ENCODE measurements around the gene PRSS57.
A peak's percentile ranks its signal among the peaks of the same experiment; 100 is the strongest.

The PRSS57 gene

GRCh38 chr19:652467-653389 is 42.5 kb downstream of the PRSS57 start:
- no peak for DNase-seq (ENCODE audit: low read depth, low spot score)

- no peak for DNase-seq (ENCODE audit: low read depth, low spot score)
Observed at GRCh38 chr19:651991-652390, 43.3 kb downstream of the PRSS57 start.

DNA sequence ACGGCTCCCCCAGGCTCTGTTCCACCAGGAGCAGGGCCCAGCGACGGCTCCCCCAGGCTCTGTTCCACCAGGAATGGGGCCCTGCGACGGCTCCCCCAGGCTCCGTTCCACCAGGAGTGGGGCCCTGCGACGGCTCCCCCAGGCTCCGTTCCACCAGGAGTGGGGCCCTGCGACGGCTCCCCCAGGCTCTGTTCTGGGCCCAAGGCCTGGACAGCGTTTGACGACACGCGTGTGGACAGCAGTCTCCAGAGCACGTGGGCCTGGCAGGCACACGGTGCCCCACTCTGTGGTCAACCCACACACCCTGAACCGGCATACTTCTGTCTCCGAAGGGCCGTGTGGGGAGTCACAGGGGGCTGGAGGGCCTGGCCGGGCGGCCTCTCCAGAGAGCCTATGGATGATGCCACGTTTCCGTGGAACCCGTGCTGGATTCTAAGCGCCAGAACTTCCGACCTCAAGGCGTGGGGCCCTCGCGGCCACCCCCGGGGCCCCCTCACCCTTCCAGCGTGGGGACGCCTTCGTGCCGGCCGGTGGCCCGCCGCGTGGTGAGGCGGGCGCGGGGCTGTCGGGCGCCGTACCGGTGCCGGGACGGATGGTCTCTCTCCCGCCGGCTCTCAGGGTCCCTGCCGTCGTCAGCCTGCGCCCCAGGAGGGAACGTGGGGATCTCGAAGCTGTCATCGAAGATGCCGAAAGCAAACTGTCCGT is 44.0 kb downstream of the PRSS57 start:
- DNase-seq (ENCODE audit: low read depth, low spot score): no peak

- no peak for DNase-seq (ENCODE audit: low read depth, low spot score)
Observed at GRCh38 chr19:650121-650520, 45.1 kb downstream of the PRSS57 start.

DNA sequence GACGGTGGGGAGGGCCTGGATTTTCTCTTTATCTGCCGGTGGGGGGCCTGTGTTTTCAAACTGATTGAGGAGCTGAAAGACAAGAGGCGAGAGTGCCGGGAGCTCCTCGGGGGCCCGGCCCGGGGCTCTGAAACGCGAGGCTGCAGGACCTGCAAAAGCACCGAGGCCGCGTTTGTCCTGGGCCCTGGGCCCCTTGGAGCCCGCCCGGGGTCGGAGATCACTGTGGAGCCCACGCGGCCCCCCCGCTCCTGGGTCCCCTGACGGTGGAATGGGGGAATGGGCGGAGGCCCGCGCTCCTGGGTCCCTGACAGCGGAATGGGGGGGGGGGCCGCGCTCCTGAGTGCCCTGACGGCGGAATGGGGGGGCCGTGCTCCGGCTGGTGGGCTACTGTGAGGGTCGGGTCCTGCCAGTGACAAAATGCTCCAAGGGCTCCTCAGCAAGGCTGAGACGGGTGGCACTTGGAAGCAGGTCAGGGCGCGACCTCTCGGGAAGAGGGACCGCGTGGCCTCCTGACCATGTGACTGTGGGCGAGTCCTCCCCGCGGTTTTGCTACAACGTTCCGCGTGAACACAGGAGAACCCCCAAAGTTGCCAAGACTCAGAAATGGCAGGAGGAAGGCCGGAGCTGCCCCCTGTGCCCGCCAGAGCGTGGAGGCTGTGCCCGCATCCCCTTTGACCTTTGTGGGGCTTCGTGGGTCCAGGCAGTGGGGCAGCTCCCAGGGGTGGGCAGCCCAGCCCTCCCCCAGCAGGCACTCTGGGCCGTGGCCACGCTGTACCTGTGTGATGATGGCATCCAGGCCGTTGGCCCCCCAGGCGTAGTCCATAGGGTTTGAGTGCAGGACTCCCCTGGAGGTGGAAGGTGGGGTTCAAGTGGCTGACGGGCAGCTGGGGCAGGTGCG is 46.1 kb downstream of the PRSS57 start:
- no peak for DNase-seq (ENCODE audit: low read depth, low spot score)

DNA sequence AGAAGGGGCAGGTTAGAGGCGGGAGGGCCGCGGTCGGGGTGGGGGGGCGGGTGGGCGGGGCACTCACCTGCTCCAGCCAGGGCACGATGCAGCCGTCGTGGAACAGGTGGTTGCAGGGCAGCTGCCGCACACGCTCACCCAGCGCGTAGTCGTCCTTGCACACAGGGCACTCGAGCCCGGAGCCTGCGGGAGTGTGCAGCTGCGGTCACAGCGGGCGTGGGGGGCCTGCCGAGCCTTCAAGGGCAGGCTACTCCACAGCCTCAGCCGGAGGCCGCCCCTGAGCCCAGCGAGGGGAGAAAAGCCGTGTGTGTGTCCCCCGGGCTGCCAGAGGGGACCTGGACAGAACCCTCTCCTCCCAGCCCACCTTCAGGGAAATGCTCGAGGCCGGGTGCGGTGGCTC is 46.9 kb downstream of the PRSS57 start:
- no peak for DNase-seq (ENCODE audit: low read depth, low spot score)

GRCh38 chr19:647566-648284 is 47.5 kb downstream of the PRSS57 start:
- no peak for DNase-seq (ENCODE audit: low read depth, low spot score)

DNA sequence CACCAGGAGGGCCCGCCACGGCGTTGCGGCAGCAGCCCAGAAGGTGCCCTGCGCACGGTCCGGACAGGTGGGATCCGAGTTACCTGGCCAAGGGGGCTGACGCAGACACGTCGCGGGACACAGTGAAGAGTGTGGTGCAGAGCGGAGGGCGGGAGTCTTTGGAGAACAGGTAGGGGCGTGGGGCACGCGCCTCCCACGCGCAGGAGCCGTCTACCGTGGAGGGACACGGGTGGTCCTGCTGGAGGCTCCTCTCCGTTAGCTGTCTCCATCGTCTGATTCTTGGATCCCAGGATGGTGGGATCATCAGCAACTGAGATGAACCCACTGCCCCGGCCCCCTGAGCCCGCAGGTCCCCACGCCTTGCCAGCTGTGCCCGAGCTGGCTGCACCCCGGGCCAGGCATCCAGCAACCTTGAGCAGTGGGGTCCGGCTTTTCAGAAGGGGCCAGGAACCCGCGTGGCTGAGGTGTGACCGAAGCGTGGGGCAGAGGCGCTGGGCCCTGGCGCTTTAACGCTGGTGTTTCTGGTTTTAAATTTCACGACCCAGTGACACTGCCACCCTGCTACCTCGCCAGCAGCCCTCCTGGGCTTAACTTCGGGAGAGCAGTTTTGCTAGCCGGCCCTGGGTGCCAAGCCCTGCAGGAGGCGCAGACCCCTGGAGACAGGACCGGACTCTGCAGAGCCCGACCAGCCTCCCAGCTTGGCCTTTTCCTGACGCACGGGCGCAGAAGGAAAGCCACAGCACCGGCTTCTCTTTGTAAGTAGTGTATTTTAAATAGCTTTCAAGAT is 48.3 kb downstream of the PRSS57 start:
- no peak for DNase-seq (ENCODE audit: low read depth, low spot score)

GRCh38 chr19:645912-646778 is 49.1 kb downstream of the PRSS57 start:
- no peak for DNase-seq (ENCODE audit: low read depth, low spot score)

DNA sequence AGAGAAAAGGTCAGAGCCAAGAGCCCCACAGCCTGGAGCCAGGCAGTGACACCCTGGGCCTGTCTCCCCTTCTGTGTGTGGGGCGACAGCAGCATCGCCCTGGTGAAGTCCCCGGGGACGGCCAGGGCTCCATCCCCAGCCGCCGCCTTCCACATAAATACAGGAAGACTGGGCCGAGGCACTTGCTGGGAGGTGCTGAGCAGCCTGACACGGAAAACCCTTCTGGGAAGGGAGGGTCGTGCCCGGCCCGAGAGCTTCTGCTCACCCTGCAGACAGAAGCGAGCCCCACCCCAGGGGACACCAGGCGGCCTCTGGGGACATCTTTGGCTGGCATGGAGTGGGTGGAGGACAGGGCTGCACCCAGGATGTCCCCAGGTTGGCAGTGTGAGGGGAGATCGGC is 50.5 kb downstream of the PRSS57 start:
- DNase-seq (ENCODE audit: low read depth, low spot score): no peak

- DNase-seq (ENCODE audit: low read depth, low spot score): no peak
Observed at GRCh38 chr19:644363-644762, 50.9 kb downstream of the PRSS57 start.

- DNase-seq (ENCODE audit: low read depth, low spot score): no peak
Observed at GRCh38 chr19:643736-644135, 51.5 kb downstream of the PRSS57 start.

DNA sequence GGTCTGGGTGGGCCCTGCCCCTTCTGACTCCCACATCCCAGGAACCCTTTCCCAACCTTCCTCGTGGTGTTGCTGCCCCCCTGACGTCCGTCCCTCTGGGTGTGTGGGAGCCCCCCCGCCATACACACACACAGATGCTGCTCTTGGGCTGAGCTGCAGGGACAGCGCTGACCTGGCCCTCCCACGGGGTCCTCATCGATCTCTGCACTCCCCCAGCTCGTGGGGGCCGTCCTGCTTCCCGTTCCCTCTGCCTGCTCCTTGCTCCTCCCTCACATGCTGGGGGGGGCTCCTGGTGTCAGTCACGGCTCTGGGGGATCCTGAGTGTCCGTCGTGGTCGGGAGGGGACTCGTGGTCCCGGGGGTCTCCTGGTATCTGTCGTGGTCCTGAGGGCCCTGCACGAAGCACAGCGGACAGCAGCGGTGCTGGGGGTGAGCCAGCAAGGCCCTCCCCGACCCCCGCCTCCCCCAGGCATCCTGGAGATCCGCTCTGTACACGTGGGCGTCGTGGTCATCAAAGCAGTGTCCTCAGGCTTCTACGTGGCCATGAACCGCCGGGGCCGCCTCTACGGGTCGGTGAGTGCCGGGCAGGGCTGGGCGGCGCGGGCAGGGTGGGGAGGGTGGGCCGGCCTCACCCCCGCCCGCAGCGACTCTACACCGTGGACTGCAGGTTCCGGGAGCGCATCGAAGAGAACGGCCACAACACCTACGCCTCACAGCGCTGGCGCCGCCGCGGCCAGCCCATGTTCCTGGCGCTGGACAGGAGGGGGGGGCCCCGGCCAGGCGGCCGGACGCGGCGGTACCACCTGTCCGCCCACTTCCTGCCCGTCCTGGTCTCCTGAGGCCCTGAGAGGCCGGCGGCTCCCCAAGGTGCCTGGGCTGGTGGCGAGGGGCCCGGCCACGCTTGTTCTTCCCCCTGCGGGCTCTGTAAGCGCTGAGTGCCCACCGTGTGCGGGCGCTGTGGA is 52.2 kb downstream of the PRSS57 start:
- no peak for DNase-seq (ENCODE audit: low read depth, low spot score)

DNA sequence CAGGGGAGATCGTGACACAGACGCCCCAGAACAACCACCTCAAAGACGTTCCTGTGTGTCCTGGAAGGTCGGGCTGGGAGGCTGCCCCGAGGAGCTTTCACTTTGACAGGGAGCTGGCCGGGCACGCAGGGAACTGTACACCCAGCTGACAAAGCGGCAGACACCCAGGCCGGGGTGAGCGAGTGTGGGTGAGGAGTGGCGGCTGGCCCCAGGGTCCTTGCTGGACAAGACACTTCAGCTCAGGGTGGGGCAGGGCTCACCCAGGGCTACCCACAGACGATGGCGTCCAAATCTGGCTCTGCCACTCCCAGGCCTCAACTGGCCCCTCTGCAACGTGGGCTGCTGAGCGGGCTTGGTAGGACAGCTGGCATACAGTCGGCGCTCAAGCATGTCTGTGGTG is 53.5 kb downstream of the PRSS57 start:
- no peak for DNase-seq (ENCODE audit: low read depth, low spot score)

GRCh38 chr19:640606-641189 is 54.6 kb downstream of the PRSS57 start:
- no peak for DNase-seq (ENCODE audit: low read depth, low spot score)

- DNase-seq (ENCODE audit: low read depth, low spot score): no peak
Observed at GRCh38 chr19:640161-640558, 55.1 kb downstream of the PRSS57 start.

- DNase-seq (ENCODE audit: low read depth, low spot score): peak; percentile 40
Observed at GRCh38 chr19:639253-640160, 55.7 kb downstream of the PRSS57 start, which contains the start of gene FGF22. TSS of gene FGF22 (plus strand) at chr19:639879. CDS start at chr19:639926, 47 bp downstream.

Data from smooth muscle cell of the brain vasculature (primary cell).